Occipital lobe (tissue), 2 donors: ENCODE measurements around the gene CA4. TPM values are rescaled to one million over a fixed set of nuclear protein-coding genes. Genes with fewer than 3 reads are reported as not detected.
"Not testable (repeated sequence)": the region's sequence is repeated elsewhere in the genome, so short reads cannot be mapped to it uniquely, and the experiment has no call there.

Source experiments
- DNase-seq: peaks from one replicate; lab custom pipeline; 2025; lab: John Stamatoyannopoulos, UW
- total RNA-seq: library from RNA; depleted of rRNA; stranded (reverse); fragments of >200 nt; gene quantifications from one replicate; pipeline ENCODE4 v1.2.3, GENCODE V29; 2014

Gene CA4
- 1.2 TPM for total RNA-seq

DNA sequence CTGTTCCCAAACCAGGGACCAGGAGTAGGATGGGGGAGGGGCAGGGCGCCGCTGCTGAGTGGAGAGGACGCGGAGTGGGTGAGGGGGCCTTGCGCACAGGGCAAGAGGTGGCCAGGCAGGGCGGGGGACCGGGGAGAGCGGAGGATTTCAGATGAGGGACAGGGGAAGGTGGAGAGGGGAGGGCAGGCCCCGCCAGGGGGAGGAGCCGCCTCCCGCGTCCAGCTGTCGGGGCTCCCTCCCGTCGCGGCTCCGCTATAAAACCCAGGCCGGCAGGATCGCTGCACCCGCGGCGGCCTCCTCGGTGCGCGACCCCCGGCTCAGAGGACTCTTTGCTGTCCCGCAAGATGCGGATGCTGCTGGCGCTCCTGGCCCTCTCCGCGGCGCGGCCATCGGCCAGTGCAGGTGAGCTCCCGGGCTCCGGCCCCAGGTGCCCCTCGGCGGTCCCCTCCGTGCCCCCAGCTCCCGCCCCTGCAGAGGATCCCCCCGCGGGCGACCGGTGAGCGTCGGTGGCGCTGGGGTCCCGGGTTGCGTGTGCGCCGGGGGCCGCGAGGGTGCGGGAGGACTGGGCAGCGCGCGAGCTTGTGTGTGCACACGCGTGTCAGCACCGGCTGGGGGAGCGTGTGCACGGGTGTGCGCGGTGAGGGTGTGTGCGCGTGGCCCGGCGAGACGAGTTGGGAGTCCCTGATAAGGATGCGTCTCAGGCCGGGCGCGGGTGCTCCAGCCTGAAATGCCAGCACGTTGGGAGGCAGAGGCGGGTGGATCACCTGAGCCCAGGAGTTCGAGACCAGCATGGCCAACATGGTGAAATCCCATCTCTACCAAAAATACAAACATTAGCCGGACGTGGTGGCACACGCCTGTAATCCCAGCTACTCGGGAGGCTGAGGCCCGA is at the start of gene CA4:
Gene CA4, plus strand, starts transcription at position 283 of the 892 bp plus-strand sequence. Its CDS starts 62 bp downstream, at position 345.
- no peak for DNase-seq

DNA sequence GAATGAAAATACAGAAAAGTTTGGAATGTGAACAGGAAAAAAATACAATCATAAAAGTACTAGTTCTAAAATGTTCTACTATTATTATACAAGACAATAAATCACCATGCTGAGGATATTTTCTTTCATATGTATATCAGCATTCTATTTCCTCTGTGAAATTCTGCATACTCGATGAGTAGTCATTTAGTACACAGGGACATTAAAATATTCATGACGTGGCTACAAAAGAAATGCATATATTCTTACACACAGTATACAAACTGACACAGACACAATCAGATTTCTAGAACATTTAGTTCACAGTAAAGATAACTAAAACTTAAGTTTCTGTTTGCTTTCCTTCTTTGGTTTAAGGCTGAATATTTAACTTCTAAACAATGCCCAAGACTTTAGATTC is 49.2 kb upstream of the CA4 start:
- DNase-seq, result not testable (repeated sequence)

DNA sequence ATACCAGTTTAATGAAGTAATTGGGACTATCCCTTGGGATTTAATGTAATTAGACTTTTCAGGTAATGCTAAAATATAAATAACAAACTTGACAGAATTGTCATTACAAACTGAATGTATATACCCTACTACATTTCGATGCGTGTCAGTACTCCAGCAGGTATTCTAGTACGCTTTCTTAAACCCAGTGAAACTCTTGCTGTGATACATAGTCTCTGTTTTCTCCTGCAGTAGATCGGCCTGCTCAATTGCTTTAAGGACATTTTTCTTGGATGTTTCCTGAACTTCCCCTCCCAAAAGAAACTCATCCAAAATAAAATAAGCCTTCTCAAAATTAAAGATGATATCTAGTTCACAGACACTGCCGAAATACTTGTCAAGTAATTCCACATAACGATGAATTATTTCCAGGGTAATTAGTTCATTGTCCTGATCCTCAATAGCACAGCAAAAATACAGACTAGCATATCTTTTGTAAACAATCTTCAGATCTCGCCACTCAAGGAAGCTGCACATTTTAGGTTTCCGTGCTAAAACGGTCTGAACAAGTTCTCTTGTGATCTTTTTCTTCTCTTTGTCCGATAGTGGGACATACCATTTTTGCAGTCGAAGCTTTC is 47.6 kb upstream of the CA4 start:
- DNase-seq, result not testable (repeated sequence)

DNA sequence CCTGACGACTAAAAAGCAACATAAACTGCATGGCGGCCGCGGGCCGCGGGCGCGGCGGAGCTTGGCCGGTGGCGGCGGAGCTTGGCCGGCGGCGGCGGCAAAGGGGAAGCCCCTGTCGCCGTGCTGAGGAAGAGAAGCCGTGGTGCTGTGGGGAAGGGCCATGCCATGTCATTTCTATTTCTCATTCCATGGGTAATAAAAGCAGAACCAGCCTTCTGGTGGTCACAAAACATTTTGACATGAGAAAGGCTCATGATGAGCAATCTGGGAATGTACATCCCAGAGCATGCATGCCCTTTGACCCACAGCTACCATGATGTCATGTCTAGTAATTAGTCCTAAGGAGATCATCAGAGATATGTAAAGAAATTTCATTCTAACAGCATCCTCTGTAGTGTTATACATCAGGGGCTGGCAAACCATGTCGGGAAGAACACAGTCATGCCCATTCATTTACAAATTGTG is 47.1 kb upstream of the CA4 start:
- no peak for DNase-seq

DNA sequence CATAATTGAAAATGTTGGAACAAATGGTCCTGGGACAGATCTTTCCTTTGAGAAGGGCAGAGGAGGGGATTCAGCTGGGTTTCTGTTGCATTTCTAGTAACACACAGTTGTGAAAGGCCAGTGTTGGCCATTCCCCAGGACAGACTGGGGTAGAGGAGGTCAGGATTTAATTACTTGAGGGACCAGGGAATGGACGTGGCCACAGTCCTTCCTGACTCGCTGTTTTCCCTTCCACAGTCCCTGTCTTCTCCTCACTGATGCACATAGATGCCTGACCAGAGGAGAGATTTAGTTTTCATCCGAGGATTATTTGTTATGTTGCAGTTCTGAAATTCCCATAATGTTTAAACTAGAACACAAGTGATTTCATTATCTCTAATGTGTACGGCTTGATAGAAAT is 45.8 kb upstream of the CA4 start:
- no peak for DNase-seq

DNA sequence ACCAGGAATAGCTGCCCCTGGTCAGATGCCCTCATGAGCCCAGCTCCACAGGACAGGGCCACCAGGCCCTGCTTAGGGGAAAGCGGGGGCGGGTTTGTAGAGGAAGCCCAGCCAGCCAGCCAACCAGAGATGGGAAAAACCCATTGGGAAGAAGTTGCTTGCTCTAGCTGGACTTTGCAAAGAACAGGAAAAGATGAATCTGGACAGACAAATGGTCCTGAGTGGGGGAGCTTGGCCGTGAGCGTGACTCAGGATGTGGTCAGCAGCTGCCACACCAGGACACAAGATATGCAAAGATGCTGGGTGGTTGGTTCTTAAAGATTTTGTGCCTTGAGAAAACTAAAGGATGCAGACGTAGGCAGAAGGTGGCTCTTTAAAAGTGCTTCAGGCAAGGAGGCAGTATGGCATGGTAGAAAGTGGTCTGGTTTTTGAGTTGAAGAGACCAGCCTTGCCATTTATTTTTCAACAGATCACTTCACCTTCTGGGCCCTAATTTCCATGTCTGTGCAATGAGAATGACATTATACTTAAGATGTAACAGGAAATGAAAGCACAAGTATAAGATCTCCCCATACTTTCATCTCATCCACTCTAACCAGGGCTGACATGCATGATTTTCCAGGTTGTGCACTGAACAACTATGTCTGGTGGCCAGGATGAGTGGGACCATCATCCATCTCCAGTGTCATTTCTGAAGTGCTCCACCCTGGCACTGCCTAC is 43.3 kb upstream of the CA4 start:
- no peak for DNase-seq

DNA sequence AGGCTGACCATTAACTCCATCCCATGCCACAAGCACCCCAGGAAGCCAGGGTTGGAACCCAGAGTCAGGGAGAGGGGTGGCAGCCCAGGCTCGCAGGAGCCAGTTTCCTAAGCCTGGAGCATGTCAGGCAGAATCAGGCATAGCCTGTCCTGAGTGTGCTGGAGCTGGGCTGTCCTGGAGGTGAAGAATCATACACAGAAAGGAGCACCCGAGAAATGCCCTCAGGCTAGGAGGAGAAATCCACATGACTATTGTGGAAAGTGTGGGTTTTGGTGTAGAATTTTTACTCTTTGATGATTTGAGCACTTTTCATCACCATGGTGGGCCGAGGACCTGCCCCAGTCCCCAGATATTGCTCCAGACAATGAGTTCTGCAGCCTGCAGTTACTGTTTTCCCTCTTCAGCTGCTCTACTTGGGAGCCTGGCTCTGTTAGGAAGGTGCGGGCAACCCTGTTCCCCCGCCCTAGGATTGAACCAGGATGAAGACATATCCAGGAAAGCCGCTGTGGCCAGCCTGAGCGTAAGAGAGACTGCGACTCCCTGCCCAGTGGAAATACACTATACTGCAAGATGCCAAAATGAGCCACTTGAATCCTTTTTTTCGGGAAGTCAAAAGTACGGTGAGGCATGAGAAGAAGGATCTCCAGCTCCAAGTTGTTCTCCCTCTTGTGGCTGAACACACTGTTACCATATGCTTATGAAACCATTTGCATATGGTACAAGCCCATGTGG is 42.1 kb upstream of the CA4 start:
- DNase-seq, result no peak

DNA sequence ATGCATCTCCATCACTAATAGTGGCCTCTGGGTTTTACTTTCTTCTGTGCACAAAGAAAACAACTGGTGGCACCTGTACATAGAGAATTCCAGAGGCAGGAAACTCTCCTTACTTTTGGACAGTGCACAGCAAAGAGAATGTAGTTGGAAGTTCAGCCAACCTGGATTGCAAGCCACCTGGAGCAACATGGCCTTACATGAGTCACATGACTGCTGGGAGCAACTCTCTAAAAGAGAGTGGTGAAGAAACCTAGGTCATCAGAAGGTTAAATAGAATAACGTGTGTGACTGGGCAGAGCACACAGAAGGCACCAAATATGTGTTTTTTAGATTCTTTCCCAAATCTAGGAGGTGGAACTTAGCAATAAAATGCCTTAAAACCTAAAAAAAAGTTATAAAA is 41.5 kb upstream of the CA4 start:
- not testable (repeated sequence) for DNase-seq

DNA sequence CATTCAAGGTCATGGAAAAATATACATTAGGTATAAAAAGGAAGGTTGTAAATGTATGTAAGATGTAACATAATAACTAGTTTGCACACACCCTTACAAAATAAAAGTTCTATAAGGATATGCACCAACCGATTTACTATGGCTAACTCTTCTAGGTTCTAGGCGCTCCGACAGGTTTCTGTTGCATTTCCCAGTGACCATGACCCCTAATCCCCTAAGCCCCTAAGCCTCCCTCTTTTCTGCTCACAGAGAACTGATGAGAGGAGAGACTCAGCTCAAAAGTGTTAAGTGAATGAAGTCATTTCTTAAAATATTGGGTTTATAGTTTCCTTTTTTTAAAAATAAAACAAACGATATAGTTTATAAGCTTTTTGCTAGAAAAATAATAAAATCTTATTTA is 41.1 kb upstream of the CA4 start:
- no peak for DNase-seq

DNA sequence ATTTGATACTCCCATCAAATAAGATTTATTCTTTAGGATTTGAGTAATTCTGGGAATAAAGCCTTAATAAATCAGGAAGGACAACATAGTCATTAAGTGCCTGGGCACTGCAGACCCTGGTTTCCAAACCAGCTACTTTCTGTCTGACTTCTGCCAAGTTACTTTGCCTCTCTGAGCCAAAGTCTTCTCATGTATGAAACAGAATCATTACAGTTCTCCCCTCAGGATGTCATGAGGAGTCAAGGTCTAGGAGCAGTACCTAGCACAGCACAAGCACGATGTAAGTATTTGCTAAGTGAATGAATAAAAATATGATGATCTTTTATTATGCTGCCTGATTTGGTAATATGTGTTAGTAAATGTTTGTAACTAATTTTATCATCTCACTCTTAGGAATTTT is 40.6 kb upstream of the CA4 start:
- no peak for DNase-seq

DNA sequence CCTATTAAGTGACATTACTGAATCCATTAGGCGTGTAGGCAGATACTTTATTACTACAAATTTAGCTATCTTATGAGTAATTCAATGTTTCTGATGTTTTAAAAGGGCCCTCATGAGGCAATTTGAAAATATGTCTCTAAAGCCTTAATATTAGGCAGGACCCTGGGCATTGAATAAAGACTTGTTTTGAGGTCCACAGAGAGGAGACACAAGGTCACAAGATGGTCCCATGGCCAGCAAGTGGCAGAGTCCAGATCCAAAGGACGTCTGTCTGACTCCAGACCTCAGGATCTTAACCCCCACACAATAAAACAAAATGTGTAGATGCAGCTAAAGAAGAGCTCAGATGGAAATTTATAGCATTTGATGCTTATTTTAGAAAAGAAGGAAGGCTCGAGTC is 39.2 kb upstream of the CA4 start:
- DNase-seq, result no peak

DNA sequence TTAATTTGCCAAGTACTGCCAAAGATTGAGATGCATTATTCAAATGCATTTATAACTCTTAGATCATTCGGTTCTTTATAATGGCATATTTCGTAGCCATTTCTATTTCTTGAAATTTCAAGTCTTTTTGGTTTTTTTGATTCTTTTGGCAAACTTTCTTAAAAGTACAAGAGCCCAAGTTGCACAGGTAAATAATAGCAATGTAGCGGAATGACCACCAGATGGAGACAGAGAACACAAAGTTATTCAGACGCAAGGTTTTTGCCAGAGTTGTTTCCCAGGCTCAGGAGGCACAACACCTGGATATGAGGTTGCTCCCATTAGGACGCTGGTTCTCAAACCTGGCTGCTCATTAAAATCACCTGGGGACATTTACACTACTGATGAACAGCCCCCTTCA is 38.1 kb upstream of the CA4 start:
- not testable (repeated sequence) for DNase-seq

DNA sequence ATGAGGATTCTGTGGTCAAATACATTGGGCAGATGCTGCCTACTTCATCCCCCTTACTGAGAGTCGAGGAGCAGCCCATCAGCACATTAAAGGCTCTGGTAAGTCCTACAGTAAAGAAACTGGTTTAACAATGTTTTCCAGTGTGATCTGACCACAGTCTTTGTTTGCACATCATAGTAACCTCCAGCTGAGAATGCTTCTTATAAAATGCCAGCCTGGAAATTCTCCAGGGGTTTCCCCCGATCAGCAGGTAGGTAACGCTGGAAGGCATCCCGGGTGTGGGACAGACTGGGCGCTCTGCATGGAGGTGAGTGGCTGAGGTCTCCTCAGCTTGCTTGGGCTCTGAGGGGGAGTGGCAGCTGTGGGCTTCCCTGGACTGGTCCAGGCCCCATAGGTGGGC is 34.4 kb upstream of the CA4 start:
- DNase-seq, result not testable (repeated sequence)

DNA sequence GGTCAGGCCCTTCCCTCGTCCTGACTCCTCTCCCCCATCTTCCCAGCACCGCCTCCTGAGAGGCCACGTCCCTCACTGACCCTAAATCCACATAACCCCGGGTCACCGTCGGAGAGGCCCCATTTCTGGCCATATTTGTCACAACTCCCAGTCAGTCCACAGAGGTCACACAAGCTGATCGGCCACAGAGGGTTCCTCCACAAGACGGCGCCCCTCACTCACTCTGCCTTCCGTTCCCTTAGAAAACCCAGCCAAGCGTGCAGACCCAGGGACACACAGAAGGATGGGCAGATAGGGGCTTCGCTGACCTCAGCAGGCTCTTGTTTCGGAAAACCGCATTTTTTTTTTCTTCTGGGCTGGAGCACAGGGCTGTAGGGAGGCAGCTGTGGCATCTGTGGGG is 33.6 kb upstream of the CA4 start:
- DNase-seq, result not testable (repeated sequence)

DNA sequence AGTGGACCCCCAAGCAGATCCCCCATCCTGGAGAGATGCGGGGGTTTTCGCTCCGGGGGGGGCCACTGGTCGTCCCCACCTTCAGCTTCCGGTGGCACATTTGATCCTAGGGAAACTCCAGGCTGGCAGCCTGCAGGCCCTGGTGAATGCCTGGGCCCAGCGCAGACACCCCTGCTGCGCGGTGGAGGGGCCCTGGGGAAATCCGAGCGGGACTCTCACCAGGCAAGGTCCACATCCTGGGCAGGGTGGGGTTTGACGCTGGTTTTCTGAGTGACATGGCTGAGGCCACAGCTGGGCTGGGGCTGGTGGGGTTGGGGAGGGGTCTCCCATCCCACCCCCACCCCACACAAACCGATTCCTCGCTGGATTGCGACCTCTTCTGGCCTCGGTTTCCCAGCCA is 30.6 kb upstream of the CA4 start:
- DNase-seq, result not testable (repeated sequence)

DNA sequence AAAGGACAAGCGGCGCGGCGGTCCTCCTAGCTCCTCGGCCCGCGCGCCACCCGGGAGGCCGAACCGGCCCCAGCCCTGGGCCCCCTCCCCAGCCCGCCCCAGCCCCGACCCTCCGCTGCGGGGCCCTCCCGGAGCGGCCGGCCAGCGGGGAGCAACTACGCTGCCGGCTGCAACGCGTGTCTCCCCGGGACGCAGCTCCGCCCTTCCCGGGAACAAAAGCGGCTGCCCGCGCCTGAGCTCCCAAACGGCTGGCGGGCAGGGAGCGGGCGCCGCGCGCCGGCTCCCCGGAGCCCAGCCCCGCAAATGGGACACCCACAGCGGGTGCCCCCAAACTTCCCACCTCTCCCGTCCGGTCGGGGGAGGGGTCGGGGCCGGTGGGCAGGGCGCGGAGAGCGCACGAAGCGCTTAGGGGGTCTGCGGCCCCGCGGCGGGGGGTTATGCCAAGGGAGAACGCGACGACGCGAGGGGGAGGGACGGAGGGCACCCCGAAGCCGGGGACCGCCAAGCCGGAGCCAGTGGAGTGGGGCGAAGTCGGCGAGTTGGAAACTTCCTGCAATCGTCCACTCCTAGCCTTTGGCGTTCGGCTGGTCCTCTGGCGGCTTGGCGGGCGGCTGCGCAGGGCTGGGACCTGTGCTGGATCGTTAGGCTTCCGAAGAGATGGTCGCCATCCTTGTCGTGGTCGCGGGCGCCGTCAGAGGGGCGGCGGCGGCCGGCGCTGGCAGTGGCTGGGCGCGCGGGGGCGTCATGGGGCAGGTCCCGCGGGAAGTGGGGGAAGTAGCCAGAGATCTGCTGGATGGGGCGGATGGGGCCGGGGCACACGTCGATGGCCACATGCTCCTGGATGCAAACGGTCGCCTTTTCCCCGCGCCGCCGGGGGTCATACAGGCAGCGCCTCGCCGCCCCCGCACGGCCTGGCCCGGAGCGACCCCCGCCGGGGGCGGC is 29.7 kb upstream of the CA4 start:
- DNase-seq, result not testable (repeated sequence)

DNA sequence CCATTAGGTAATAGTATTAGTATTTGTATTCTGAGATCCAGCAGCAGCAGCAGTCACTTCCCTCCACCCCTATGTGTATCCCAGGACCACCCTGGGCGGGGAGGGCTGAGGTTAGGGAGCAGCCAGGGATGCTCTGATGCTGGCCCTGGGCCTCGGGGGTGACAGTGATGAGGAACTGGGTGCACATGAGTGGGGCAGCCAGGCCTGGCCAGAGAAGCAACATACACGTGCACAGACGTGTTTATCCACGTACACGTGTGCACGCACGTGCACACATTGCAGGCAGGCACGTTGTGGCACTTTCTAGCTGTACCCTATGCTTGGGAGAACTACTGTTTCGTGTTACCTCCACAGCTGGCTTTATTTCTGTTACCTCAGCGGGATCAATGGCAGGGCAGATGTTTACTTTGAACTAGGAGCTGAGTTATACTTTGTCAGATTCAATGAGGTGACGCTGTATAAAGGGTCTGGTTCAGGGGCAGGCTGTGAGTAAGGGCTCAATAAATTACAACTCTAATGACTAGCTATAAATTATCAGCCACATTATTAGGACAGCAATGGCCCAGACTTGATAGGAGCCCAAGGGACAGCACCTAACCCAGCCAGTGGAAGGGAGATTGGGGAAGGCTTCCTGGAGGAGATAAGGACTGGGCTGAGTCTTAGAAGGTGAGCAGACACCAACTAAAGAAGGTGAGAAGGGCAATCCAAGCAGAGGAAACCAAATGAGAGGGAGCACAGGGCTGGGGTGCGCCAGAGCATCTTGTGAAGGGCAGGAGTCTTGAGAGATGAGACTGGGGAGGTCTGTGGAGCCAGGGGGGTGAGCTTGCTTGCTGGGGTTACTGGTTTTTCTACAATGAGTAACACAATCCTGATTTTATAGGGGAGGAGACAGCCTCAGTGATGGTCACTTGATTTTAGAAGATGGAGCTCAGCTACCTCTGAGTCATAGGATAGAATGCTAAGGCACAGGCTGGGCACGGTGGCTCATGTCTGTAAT is 22.4 kb upstream of the CA4 start:
- DNase-seq, result no peak

DNA sequence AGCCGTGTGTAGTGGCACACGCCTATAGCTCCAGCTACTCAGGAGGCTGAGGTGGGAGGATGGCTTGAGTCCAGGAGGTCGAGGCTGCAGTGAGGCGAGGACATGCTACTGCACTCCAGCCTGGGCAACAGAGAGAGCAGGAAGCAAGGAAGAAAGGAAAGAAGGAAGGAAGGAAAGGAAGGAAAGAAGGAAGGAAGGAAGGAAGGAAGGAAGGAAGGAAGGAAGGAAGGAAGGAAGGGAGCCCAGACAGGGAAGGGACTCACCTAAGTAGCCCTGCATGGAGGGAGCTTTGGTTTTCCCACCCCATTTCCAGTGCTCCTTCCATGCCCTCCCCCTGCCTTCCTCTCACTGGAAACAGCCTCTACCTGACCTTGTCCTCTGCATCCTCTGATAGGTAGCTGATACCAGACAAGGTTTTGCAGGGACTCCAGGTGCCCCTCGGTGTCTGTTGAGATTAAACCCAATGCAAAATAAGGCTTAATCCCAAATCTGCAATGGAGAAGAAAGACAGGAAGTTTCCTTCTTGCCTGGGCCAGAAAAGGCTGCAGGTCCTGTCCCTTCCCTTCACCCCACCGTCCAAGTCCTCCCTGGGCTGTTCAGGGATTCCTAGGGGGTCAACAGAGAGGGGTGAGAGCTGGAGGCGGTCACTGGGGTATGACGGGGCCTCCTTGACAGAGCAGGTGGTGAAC is 21.5 kb upstream of the CA4 start:
- no peak for DNase-seq

DNA sequence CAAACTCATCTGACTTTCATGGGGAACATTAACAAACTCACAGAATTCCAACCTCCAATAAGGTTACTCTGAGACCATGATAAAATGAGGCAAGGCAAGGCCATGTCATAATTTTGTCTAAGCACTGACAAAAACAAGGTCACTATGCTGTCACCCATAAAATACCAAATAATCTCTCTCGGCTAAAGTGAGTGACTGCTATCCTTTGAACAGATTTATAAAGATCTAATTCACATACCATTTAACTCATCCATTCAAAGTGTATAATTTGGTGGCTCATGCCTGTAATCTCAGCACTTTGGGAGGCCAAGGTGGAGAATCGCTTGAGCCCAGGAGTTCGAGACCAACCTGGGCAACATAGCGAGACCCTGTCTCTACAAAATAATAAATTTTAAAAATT is 20.6 kb upstream of the CA4 start:
- no peak for DNase-seq
